ENCODE measurements around the gene TSPAN32. TPM values are rescaled to one million over a fixed set of nuclear protein-coding genes. Genes with fewer than 3 reads are reported as not detected.

TSPAN32 gene
- polyA plus RNA-seq, 1 donor (not counting 4 experiments of a cell fraction or from before 2014, with no cell fraction given): not detected

- Histone ChIP-seq H2AFZ (ENCODE audit: control insufficient read depth, low read length) (no peak overlapping the region), H3K36me3 (ENCODE audit: control insufficient read depth in 2 of 2, extremely low read depth in 1 of 2, insufficient read depth in 2 of 2, low read length in 2 of 2) (no peaks in the 10 kb centered on the region), H3K4me2 (ENCODE audit: control insufficient read depth, extremely low read depth, insufficient read depth, low read depth, low read length) (no peak overlapping the region), H3K27me3 (ENCODE audit: control insufficient read depth, extremely low read depth, insufficient read depth, low read length) (no peaks in the 10 kb centered on the region), H3K4me1 (ENCODE audit: control insufficient read depth, extremely low read depth, insufficient read depth, low read length) (no peaks in the 10 kb centered on the region), H3K9ac (ENCODE audit: control insufficient read depth, extremely low read depth, insufficient read depth, low read length) (no peak overlapping the region), H3K9me3 (ENCODE audit: control insufficient read depth, low read depth, low read length) (no peaks in the 10 kb centered on the region), H3K27ac (ENCODE audit: control insufficient read depth, insufficient read depth, low read length) (no peak overlapping the region), H3K79me2 (ENCODE audit: control insufficient read depth, insufficient read depth, low read length) (no peaks in the 10 kb centered on the region), H4K20me1 (ENCODE audit: control insufficient read depth, extremely low read depth, insufficient read depth, low read length) (no peaks in the 10 kb centered on the region), H3K9me1 (ENCODE audit: control insufficient read depth, extremely low read depth, insufficient read depth, low read length) (no peaks in the 10 kb centered on the region), H3K4me3 (ENCODE audit: control insufficient read depth in 2 of 3, extremely low read depth in 1 of 3, insufficient read depth in 2 of 3, low read depth in 1 of 3, low read length in 3 of 3) (no peak overlapping the region)
- dilution Hi-C loops (cut with MboI; ENCODE audit: extremely low pct_ligation_motif_present, low sequenced_read_pairs): no loop called here
- TF ChIP-seq EZH2 (IDR thresholded peaks at IDR 0.05; ENCODE audit: low read length): no peak
- TF ChIP-seq CTCF (optimal IDR thresholded peaks at IDR 0.05 in 1 of 3, IDR thresholded peaks at IDR 0.05 in 1 of 3, conservative IDR thresholded peaks at IDR 0.05 in 1 of 3; ENCODE audit: extremely low read depth in 1 of 3, insufficient read depth in 2 of 3, low read length in 3 of 3): no peak
- DNase-seq (ENCODE audit: low read depth, low spot score) (no peak), FAIRE-seq (no peak)
Measured at GRCh38 chr11:2305788-2306451, 4.1 kb downstream of the TSPAN32 start.

- no peaks in the 10 kb centered on the region for H3K9me1 ChIP-seq (ENCODE audit: control insufficient read depth, extremely low read depth, insufficient read depth, low read length)
- H3K79me2 ChIP-seq (ENCODE audit: control insufficient read depth, insufficient read depth, low read length): no peaks in the 10 kb centered on the region
- no peaks in the 10 kb centered on the region for H3K9me3 ChIP-seq (ENCODE audit: control insufficient read depth, low read depth, low read length)
- no peak for TF ChIP-seq CTCF (optimal IDR thresholded peaks at IDR 0.05 in 1 of 3, IDR thresholded peaks at IDR 0.05 in 1 of 3, conservative IDR thresholded peaks at IDR 0.05 in 1 of 3; ENCODE audit: extremely low read depth in 1 of 3, insufficient read depth in 2 of 3, low read length in 3 of 3)
- no peak for TF ChIP-seq EZH2 (IDR thresholded peaks at IDR 0.05; ENCODE audit: low read length)
- no peaks in the 10 kb centered on the region for H4K20me1 ChIP-seq (ENCODE audit: control insufficient read depth, extremely low read depth, insufficient read depth, low read length)
- no peak overlapping the region for H2AFZ ChIP-seq (ENCODE audit: control insufficient read depth, low read length)
- DNase-seq (ENCODE audit: low read depth, low spot score): no peak
- H3K4me1 ChIP-seq (ENCODE audit: control insufficient read depth, extremely low read depth, insufficient read depth, low read length): no peaks in the 10 kb centered on the region
- H3K9ac ChIP-seq (ENCODE audit: control insufficient read depth, extremely low read depth, insufficient read depth, low read length): no peak overlapping the region
- H3K4me3 ChIP-seq (ENCODE audit: control insufficient read depth in 2 of 3, extremely low read depth in 1 of 3, insufficient read depth in 2 of 3, low read depth in 1 of 3, low read length in 3 of 3): no peak overlapping the region
- H3K27me3 ChIP-seq (ENCODE audit: control insufficient read depth, extremely low read depth, insufficient read depth, low read length): no peaks in the 10 kb centered on the region
- H3K36me3 ChIP-seq (ENCODE audit: control insufficient read depth in 2 of 2, extremely low read depth in 1 of 2, insufficient read depth in 2 of 2, low read length in 2 of 2): no peaks in the 10 kb centered on the region
- dilution Hi-C loops (cut with MboI; ENCODE audit: extremely low pct_ligation_motif_present, low sequenced_read_pairs): no loop called here
- no peak for FAIRE-seq
- H3K4me2 ChIP-seq (ENCODE audit: control insufficient read depth, extremely low read depth, insufficient read depth, low read depth, low read length): no peak overlapping the region
- H3K27ac ChIP-seq (ENCODE audit: control insufficient read depth, insufficient read depth, low read length): no peak overlapping the region
Measured at GRCh38 chr11:2306452-2306823, 4.6 kb downstream of the TSPAN32 start.

Data from keratinocyte (primary cell).